DMS153 treated with DMSO at 0.1 percent for 48 hours (cell line): ENCODE measurements around the gene COL4A4.

Experiments used
- DNase-seq: peaks from one replicate; lab custom pipeline; 2025; ENCODE audit not compliant: unreplicated experiment; lab: John Stamatoyannopoulos, UW

COL4A4 gene

GRCh38 chr2:226984750-226985582, 179.0 kb downstream of the COL4A4 start:
- peak; percentile 53 for DNase-seq

GRCh38 chr2:226983895-226984749, 179.9 kb downstream of the COL4A4 start:
- no peak for DNase-seq

DNA sequence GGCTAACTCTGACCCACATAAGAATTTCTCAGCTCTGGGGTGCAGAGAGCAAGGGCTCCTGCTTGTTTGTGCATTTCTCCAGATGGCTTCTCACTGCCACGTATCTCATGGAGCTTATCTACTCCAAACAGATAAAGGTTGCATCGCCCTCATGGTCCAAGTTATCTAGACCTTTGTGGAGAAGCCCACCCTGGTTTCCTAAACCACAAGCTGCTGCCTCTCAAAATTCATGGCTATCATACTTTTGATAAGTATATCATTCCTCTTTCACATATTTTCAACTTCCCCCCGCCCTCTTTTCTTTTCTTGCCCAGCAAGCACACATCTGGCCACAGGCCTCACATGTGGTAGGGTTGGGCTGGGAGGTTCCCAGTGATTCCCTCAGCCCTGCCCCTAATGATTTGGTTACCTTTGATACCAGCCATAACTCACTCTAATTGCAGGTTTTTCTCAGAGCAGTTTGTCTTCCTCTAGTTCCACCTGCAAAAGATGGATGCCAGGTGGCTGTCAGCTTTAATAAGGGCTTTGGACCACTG, 182.1 kb downstream of the COL4A4 start:
- DNase-seq: no peak

- DNase-seq: no peak
Measured at GRCh38 chr2:226979004-226979403, 185.0 kb downstream of the COL4A4 start.

GRCh38 chr2:226978300-226978699, 185.7 kb downstream of the COL4A4 start:
- DNase-seq: no peak

DNA sequence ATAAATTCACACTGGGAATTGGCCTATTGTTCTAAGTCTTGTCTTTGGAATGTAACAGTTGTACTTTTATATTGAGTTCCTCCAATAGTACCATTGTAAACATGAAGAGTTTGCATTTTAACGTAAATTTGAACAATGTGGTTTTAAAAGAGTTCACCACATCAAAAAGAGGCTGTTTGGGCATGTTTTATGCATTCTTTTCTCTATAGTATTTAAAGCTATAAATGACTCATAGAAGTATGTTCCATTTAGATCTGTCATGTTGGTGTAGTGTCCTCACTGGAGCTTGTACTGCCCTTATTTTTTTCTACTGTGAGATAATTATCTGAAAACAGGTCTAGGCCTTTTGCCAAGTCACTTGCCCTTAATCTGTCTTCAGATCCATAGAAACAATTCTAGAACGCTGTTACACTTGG, 186.2 kb downstream of the COL4A4 start:
- no peak for DNase-seq

- no peak for DNase-seq
Measured at GRCh38 chr2:226973816-226974215, 190.2 kb downstream of the COL4A4 start.

- no peak for DNase-seq
Measured at GRCh38 chr2:226971770-226972169, 192.2 kb downstream of the COL4A4 start.

- no peak for DNase-seq
Measured at GRCh38 chr2:226971084-226971483, 192.9 kb downstream of the COL4A4 start.

GRCh38 chr2:226970362-226970761, 193.6 kb downstream of the COL4A4 start:
- DNase-seq: no peak

- no peak for DNase-seq
Measured at GRCh38 chr2:226969417-226970080, 194.5 kb downstream of the COL4A4 start.

GRCh38 chr2:226965376-226965775, 198.6 kb downstream of the COL4A4 start:
- no peak for DNase-seq

DNA sequence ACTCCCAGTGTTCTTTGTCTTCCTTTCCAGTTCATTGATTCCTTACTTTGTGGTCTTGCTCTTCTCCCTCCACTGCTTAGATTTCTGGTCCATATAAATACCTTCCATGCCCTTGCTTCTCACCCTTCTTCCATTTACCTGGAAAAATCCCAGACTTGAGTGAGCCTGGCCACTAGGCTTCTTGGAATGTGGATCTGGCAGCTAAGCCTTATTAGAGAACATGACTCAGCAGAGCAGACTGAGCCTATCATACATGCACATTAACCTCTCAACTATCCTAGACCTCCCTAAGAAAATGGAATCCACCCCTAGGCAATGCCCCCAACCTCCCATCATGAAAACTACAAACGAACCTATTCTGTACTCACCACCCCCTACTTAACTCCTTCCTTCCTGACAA, 200.5 kb downstream of the COL4A4 start:
- no peak for DNase-seq

- no peak for DNase-seq
Measured at GRCh38 chr2:226962176-226962773, 201.7 kb downstream of the COL4A4 start.

GRCh38 chr2:226959418-226959817, 204.6 kb downstream of the COL4A4 start:
- no peak for DNase-seq

DNA sequence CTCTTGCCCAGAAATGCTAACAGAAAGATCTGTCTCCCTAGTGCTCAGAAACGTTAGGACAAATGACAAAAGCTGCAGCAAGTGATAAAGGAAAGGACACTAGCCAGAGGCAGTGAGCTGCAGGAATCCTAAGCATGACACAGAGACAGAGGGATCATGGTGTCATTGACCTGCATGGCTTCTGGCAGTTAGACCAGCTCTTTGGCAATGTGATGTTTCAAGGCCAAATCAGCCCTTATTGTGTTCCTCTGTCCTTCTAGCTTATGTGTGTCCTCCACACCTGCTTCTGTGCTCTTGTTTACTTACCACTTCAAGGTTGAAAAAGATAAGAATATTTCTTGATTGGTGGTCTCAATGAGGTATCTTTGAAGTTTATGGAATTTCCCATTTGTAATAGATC, 207.3 kb downstream of the COL4A4 start:
- DNase-seq: no peak

- DNase-seq: no peak
Measured at GRCh38 chr2:226953826-226954225, 210.2 kb downstream of the COL4A4 start.

- no peak for DNase-seq
Measured at GRCh38 chr2:226953206-226953605, 210.8 kb downstream of the COL4A4 start.
